ENCODE results near the gene SCGB1C1. TPM values are rescaled to one million over a fixed set of nuclear protein-coding genes. Genes with fewer than 3 reads are reported as not detected.

Gene SCGB1C1
- total and polyA plus RNA-seq, 4 donors: not detected

- peak overlapping the region; percentile 91 to 96 for H3K9ac ChIP-seq (ENCODE audit: low read depth in 1 of 2, low read length in 2 of 2)
- no peaks in the 10 kb centered on the region for H3K9me3 ChIP-seq (ENCODE audit: control insufficient read depth in 4 of 4, low read length in 3 of 4)
- H3K36me3 ChIP-seq (ENCODE audit: control insufficient read depth in 4 of 4, insufficient read depth in 3 of 4, low read depth in 1 of 4, low read length in 3 of 4): peaks cover 8 to 52% (median 29%) of the 10 kb centered on the region in 4 donors
- no peaks in the 10 kb centered on the region for H3K27me3 ChIP-seq (ENCODE audit: control insufficient read depth in 4 of 4, insufficient read depth in 4 of 4, low read length in 3 of 4)
- no peak for TF ChIP-seq ZBTB33 (IDR thresholded peaks at IDR 0.05)
- TF ChIP-seq YY1 (IDR thresholded peaks at IDR 0.05): no peak
- under 1% methylated on average over 27 of the region's 27 CpGs for WGBS
- H3K4me3 ChIP-seq (ENCODE audit: low read depth in 1 of 3, low read length in 3 of 3): peak overlapping the region; percentile 84 to 93 (median 88)
- peak overlapping the region; percentile 92 to 99 for H3K27ac ChIP-seq (ENCODE audit: low read depth in 1 of 2, low read length in 2 of 2)
- no peak for DNase-seq (ENCODE audit: low spot score)
- H3K4me1 ChIP-seq (ENCODE audit: control insufficient read depth in 4 of 4, insufficient read depth in 4 of 4, low read length in 3 of 4): peaks cover 8 to 41% (median 28%) of the 10 kb centered on the region in 4 donors
Observed at GRCh38 chr11:207863-208180, 14.9 kb downstream of the SCGB1C1 start.

- peak overlapping the region; percentile 91 to 96 for H3K9ac ChIP-seq (ENCODE audit: low read depth in 1 of 2, low read length in 2 of 2)
- H3K36me3 ChIP-seq (ENCODE audit: control insufficient read depth in 4 of 4, insufficient read depth in 3 of 4, low read depth in 1 of 4, low read length in 3 of 4): peaks cover 9 to 53% (median 33%) of the 10 kb centered on the region in 4 donors
- WGBS: under 1% methylated on average over 57 of the region's 57 CpGs
- H3K4me3 ChIP-seq (ENCODE audit: low read depth in 1 of 3, low read length in 3 of 3): peak overlapping the region; percentile 84 to 93 (median 88)
- DNase-seq (ENCODE audit: low spot score): peak; percentile 84
- peak overlapping the region; percentile 92 to 99 for H3K27ac ChIP-seq (ENCODE audit: low read depth in 1 of 2, low read length in 2 of 2)
- TF ChIP-seq HNF4G (IDR thresholded peaks at IDR 0.05) (no peak), YY1 (IDR thresholded peaks at IDR 0.05) (no peak), NR2F2 (IDR thresholded peaks at IDR 0.05) (no peak), EGR1 (IDR thresholded peaks at IDR 0.05; ENCODE audit: low read depth in 2 of 2) (peak in 1 of 2 donors; percentile 44), MAX (IDR thresholded peaks at IDR 0.05) (no peak), CTCF (IDR thresholded peaks at IDR 0.05; ENCODE audit: low read depth, low read length, missing input control) (no peak), HNF4A (conservative IDR thresholded peaks at IDR 0.05) (no peak), FOXA1 (IDR thresholded peaks at IDR 0.05) (no peak), GABPA (IDR thresholded peaks at IDR 0.05 in 1 of 2, conservative IDR thresholded peaks at IDR 0.05 in 1 of 2) (peak in 1 of 2 donors; percentile 78), TAF1 (conservative IDR thresholded peaks at IDR 0.05) (no peak), RAD21 (IDR thresholded peaks at IDR 0.05) (peak in 1 of 2 donors; percentile 12), FOXA2 (IDR thresholded peaks at IDR 0.05) (no peak), ZBTB33 (IDR thresholded peaks at IDR 0.05) (no peak), SP1 (IDR thresholded peaks at IDR 0.05) (no peak), RXRA (IDR thresholded peaks at IDR 0.05) (no peak), JUND (IDR thresholded peaks at IDR 0.05) (no peak), REST (IDR thresholded peaks at IDR 0.05) (peak; percentile 17), ATF3 (IDR thresholded peaks at IDR 0.05) (no peak)
- no peaks in the 10 kb centered on the region for H3K9me3 ChIP-seq (ENCODE audit: control insufficient read depth in 4 of 4, low read length in 3 of 4)
- no peaks in the 10 kb centered on the region for H3K27me3 ChIP-seq (ENCODE audit: control insufficient read depth in 4 of 4, insufficient read depth in 4 of 4, low read length in 3 of 4)
- peaks cover 8 to 41% (median 28%) of the 10 kb centered on the region in 4 donors for H3K4me1 ChIP-seq (ENCODE audit: control insufficient read depth in 4 of 4, insufficient read depth in 4 of 4, low read length in 3 of 4)
Observed at GRCh38 chr11:208181-208916, 15.5 kb downstream of the SCGB1C1 start.
